KBM-7 (cell line): ENCODE results near the gene TMEM121B.

ENCODE experiments used
- DNase-seq: peaks from one replicate; pipeline ENCODE4 v3.0.0-alpha.2; 2015
- in situ Hi-C: fragments of 300-500 bp; cut with MboI; formaldehyde crosslinking; loops from 2 replicates; pipeline ENCODE4 v1.14.3; 2020; ENCODE audit warnings: low sequenced_read_pairs, low pct_unique_long_range_greater_than_20kb, mixed read lengths

The TMEM121B gene

DNA sequence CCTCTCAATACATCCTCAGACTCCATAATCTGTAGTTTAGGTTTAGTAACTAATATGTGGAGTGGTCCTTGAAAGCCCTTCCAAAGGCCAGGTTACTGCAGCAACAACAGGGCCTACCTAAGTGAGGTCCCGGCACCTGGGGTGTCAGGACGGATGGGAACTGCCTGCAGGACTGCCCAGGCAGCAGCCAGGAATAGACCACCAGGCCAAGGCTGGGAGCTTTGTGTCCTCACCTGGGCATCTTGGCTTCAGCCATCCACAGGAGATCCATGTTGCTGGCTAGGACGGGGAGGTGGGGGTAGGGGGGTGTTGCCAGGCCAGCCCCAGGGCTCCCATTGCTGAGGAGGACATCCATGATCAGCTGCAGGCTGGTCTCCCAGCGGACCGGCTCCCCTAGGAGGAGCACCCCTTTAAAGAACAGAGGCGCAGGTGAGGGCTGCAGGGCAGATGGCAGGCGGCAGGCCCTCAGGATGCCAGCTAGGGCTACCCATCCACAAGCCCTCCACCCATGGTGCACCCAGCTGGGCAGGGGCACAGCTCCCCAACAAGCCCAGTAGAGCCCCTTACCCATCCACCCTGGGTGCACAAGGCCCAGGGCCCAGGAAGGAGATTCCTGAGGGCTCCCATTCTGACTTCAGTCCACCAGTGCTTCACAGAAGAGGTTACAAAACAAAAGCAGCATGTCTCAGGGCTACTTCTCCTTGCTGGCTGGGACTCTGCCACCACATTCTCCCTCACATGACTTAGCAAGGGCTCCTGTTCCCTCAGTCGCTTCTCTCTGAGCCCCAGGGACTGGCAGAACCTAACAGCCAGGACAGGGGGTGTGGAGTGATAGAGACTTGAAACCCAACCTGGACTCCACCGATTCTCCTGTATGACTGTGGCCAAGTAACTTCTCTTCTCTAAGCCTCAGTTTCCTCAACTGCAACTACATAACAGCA, 19.9 kb upstream of the TMEM121B start:
- DNase-seq: no peak
- in situ Hi-C loops: no loop called here

DNA sequence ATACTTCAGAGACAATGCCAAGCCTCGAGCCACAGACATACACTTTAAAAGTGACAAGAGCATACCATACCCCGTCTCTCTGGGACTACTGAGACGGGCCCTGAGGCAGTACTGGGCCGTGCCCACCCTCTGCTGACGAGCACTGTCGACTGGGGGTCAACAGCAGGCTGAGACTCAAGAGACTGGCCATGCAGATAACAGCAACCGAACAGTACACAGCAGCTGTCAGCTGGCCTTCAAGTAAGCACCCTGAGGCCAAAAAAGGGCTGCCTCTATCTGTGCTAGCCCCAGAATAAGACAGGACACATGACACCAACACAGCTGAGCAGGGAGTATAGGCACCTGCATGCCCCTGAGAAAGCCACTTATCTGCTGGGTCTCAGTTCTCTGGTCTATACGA, 18.9 kb upstream of the TMEM121B start:
- DNase-seq: no peak
- in situ Hi-C loops: no loop called here

DNA sequence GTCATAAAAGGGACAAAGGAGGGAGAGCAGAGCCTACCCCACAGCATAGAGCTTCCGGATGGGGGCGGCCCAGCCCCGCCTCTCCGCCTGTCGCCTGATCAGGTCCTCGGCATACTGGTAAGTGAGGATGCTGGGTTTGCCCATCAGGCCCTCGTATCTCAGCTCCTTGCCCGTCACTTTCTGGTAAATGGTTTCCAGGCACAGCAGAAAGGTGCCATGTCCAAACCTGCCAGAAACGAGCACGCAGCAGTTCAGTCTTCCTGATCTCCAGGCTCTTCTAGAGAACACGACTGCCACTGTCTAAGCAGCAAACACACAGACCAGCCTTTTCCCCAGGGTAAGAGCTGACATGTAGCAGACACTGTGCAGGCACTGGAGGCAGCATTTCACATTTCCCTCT, 17.4 kb upstream of the TMEM121B start:
- in situ Hi-C loops: no loop called here
- DNase-seq: no peak

DNA sequence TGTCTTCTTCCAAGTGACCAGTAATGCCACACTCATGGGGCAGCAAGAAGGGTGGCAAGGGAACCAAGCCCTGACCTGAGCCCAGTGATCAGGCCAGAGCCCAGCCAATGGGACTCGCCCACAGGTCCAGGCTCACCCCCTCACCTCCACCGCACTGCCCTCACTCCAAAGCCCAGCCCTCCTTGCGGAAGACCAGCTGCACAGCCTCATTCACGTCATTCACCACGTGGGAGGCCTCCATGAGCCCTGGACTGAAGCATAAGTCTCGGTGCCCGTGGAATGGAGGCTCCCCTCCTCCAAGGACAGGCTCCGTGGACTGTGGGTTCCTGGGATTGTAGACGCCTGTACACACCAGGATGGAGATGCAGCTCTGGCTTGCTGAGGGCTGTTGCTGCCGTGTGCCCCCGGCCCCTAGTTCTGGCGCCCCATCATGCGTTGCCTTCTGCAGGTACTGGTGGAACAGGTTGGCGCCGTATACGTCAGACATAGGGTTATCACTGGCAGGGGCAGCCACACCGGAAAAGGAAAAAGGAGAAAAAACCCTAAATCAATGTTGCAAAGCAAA, 16.8 kb upstream of the TMEM121B start:
- DNase-seq: no peak
- in situ Hi-C loops: no loop called here

DNA sequence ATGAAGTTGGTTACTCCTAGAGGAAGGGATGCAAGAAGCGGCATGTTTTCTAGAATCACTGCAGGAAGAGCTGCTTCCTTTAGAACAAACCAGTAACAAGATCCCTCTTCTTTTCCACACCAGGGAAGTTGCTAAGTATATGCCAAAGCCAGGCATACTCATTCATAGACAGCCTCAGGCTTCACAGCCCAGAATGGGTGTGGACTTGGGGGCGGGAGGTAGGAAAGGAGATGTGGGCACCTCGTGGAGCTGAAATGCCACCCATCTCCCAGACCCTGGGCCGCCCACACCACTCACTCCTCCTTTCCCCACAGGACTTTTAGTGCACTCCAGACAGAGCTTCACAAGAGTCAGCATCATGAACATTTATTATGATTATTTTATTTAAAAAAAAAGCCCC, 16.0 kb upstream of the TMEM121B start:
- DNase-seq: no peak
- in situ Hi-C loops: no loop called here

DNA sequence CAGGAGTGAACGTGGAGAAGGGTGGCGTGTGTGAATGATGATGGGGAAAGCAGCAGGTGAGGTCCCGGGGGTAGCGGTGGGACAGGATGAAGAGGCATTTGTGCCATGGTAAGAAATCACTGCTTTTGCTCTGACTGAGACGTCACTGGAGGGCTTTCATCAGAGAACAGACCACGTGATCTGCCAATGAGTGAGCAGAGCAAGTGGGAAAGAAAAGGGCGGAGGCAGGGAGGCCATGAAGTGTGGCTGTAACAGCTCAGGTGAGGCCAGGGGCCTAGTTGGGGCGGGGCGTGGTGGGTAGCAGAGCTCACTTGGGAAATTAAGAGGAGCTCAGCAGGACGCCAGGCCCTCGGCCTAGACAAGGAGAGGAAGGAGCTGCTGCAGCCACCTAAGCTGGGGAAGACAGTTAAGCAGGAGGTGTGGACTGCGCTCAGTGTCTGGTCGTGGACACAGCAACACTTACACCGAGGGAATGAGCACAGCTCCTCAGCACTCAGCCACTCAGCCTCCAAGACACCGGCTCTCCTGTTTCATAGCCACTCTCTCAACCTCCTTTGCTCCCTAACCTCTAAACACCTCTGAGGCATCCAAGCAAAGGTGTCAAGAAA, 14.1 kb upstream of the TMEM121B start:
- in situ Hi-C loops: no loop called here
- no peak for DNase-seq

DNA sequence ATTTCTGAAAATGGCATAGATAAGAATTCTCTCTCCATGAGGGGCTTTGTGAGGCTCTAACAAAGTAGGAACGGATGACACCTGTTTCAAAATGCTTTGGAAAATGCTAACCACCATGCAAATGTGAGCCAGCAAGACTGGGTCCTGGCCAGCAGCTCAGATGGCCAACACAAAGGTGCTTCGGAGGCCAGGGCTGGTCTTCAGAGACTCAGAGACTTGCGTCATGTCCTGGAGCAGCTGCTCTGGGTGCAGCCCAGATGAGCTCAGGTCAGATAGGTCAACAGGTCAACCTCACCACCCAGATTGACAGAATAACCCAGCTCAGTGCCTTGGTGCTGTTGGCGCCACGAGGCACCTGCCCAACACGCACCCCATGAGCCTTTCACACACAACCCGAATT, 12.0 kb upstream of the TMEM121B start:
- in situ Hi-C loops: no loop called here
- no peak for DNase-seq

DNA sequence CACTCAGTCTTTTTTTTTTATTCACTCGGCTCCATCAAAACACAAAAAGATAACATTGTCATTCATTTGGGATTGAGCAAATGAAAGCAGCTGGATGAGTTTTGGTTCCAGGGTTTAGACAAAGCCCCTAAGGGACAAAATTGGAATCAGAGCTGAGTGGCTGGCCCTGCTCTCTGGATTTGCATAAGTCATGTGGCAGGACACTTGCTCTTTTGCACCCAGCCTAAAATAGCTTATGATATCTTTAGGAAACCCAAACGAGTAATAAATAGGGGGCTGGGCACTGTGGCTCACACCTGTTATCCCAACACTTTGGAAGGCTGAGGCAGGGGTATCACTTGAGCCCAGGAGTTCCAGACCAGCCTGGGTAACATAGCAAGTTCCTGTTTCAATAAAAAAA, 11.0 kb upstream of the TMEM121B start:
- DNase-seq: no peak
- in situ Hi-C loops: no loop called here

DNA sequence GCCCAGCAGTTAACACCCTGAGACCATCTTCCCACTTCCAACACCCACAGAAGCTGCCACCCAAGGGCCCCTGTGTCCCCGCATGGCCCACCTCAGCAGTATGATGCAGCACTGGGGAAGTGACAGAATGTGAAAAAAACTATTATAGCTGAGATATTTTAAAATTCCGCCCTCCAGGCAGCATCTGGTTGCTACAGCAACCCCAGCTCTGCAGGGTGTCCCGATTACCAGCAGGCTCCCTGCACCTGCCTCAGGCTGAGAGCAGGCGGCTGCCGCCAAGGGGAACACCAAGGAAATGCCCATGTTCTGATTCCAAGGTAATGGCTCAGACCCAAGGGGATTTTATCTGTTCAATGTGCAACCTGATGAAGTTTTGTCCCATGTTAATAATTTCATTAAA, 10.5 kb upstream of the TMEM121B start:
- DNase-seq: no peak
- in situ Hi-C loops: no loop called here

DNA sequence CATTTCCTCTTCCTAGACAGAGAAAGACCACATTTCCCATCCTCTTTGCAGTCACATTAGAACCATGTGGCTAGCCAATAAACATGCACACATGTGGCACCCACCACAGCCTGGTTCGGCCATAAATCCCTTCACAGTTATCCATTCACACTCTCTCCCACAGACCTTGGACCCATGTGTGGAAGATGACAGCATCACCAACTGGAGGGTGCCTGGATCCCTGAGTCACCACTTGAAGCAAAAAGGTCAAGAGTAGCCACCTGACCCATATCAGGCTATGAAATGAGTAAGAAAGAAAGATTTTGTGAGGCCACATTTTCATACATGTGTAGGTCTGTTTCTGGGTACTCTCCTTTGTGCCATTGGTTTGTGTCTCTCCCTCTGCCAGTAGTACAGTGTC, 9.0 kb upstream of the TMEM121B start:
- in situ Hi-C loops: no loop called here
- no peak for DNase-seq

DNA sequence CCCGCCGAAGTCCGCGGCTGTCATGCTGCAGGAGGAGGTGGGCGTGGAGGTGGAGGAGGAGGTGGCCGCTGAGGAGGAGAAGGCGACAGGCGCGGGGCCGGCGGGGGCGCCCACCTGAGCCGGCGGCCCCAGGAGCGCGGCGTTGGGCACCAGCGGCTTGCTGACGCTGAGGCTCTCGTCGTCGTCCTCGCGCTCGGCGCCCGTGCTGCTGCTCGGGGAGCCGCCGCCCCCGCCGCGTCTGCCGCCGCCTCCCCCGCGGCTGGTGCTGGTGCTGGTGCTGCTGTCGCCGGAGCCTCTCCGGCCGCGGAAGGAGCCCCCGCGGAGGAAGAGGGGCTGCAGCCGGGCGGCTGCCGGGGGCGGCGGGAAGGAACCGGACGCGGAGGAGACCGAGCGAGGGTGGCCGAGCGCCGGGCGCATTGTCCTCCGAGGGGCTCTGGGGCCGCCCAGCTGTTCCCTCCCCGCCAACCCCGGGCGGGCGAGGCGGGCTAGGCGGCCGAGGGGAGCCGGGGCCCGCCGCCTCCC, 388 bp downstream of the TMEM121B start:
- DNase-seq: peak; percentile 16
- in situ Hi-C loops: no loop called here

DNA sequence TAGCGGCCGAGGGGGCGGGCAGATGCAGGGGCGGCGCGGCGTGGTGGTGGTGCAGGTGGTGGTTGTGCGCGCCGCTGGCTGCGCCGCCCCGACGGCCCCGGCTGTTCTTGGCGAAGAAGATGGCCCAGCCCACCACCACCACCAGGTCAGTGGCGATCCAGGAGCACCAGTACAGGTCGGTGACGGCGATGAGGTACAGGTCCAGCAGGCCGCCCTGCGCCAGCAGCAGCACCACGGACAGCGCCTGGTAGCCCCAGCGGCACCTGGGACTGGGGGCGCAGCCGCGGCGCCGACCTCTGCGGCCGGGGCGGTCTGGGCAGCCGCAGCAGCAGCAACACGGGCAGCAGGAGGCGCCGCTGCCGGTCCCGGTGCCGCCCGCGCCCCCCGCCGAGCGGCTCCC, 879 bp downstream of the TMEM121B start:
- in situ Hi-C loops: no loop called here
- DNase-seq: peak; percentile 23

DNA sequence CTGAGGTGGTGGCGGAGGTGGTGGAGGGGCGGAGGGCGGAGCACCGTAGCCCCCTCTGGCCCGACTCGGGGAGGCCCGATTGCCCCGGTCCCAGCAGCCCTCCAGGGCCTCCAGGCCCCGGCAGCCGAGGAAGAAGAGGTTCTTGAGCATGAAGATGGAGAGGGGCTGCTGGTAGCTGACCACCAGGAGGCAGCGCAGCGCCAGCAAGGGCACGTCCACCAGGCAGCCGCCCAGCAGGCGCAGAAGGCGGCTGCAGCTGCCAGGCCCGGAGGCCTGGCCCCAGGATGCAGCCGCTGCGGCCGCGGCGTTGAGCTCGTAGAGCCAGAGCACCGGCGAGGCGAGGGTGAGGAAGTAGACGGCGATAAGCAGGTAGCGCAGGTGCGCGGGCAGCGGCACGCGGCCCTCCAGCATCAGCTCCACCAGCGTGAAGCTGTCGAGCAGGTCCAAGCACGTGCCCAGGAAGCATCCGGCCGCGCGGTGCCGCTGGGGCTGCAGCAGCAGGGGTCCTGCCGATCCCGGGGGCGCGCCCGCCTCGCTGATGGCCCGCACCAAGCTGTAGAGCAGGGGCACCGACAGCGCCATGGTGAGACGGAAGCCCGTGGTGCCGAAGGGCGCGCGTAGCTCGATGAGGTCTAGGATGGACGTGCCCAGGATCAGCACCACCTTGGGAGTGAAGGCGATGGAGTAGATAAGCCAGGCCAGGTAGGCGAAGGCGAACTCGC, 1.5 kb downstream of the TMEM121B start:
- in situ Hi-C loops: no loop called here
- DNase-seq: no peak

DNA sequence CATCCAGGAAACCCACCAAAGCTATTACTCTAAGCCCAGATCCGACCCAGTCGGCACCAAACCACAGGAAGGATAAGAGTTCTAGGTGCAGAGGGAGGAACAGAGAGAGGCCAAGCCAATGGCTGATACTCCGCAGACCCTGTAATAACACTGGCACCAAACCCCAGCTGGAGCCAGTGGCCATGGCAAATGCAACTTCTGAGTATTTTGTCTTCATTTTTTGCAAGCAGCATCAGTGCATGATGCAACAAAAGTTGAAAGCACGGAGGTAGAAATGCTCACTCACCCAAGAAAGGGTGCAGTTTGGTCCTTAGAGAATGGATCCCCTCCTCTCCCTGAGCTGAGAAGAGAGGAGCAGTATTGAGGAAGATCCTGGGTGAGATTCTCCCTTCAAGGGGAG, 2.8 kb downstream of the TMEM121B start:
- no peak for DNase-seq
- in situ Hi-C loops: no loop called here

DNA sequence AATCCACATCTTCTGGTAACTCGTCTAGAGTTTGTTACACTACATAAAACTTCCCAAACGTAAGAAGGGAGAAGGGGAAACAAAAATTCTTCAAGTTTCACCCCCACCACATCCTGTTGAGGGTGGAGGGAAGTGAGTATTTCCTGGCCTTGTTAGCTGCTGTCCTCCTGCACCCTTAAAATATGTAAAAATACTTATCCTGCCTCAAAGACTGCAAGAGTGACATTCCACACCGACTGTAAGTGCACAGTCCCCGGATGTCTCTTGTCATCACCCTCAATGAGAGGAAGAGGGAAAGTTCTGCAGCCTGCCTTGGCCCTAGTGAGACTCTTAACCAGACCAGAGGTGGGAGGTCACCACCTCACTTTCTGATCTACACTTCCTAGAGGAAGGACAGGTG, 3.3 kb downstream of the TMEM121B start:
- in situ Hi-C loops: no loop called here
- no peak for DNase-seq

DNA sequence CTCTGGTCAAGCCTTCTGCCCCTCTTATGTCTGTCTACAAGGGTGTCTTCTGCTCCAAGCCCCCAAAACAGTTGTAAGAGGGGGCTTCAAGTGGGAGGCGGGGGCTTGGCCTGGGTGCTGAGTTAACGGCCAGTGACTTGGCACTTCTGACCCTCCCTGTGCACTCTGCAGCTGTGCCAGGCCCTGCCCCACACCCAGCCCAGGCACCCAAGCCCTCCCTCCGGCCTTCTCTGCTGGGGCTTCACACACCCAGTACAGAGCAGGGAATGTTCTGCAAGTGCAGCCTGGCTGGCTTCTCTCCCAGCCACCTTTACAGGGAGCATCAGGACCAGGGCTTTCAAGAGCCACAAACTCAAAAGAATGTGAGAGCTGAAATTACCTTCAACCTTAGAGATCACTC, 3.8 kb downstream of the TMEM121B start:
- no peak for DNase-seq
- in situ Hi-C loops: no loop called here

DNA sequence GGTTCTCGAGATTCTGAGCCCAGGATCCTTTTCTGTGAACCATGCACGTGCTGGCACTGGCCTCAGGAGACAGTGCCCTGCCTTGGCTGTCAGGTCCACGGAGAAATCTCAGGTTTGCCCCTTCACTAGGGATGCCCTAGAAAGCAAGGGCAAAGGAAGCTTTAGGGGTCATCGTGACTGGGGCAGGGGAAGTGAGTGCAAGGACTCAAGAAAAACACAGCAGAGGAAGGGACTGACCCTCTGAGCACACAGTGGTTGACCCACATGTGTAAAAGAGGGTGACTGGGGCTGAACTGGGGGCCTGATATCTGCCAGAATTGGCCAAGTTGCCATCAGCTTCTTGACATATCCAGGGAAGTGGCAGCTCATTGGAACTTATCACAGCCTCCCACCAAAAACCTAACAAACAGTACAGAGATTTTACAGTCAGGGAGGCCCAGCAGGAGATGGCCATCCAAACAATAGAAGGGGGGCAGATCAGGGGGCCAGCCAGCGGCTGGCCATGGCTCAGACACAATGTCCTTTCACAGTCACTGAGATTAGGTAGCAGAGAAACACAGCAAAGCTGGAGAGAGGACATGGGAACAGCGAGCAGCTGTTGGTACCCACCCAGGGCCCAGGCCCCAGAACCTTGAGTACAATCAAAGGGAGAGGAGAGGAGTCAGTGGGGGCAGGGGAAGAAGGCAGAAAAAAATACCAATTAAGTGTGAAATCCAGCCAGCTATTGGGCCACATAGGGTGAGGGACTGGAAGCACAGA, 4.4 kb downstream of the TMEM121B start:
- in situ Hi-C loops: no loop called here
- no peak for DNase-seq

DNA sequence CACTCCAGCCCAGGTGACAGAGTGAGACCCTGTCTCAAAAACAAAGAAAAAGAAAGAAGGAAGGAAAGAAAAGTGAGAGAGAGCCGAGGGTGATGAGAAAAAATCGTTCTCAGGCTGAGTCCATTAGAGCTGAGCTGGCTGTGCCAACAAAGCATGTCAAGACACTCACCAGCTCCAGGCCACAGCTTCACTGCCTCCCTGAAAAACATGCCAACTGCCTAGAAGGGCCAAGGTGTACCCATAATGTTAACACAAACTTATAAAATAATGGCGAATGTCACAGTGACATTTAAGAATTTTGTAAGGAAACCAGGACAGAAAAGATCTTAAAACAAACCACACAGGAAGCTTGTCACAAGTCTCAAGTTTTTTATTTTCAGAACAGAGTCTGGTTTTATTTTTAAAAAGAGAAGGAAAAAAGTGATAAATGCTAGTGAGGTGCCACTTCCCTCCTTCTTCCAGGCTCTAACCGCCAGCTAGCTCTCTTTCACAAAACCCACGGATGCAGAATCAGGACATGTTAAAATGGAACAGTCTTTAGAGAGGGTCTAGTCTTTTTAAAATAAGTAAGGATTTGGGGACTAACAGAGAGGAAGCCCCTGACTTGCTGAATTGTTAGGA, 5.1 kb downstream of the TMEM121B start:
- no peak for DNase-seq

DNA sequence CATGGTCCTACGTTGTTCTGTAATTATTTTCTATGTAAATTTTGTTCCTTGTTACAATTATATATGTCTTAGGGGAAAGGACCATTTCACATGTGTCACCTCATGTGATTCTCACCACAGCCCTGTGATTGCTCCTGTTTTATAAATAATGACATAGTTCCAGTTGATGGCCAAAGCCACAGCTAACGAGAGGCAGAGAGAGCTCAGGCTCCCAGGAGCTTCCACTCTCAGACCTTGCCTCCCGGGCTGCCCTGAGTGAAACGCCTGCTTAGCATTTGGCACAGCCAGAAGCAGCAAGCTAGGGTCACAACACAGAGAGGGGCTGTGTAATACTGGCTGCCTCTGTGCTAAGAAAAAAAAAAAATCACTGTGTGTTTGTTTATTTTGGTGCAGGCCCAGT, 5.9 kb downstream of the TMEM121B start:
- no peak for DNase-seq
- in situ Hi-C loops: no loop called here

More for the DNA sequence above, 5.1 kb downstream of the TMEM121B start:
- in situ Hi-C loops: no loop called here
